ENCODE data around the gene TTC7B. TPM values are rescaled to one million over a fixed set of nuclear protein-coding genes. Genes with fewer than 3 reads are reported as not detected.

The TTC7B gene
- total and polyA plus RNA-seq, 9 of the 15 experiments (the other 6 are each of a cell fraction or from before 2014, with no cell fraction given) = 2.2 to 77.2 (median 36.7) TPM

- H3K79me2 ChIP-seq (ENCODE audit: control insufficient read depth, insufficient read depth, low read length) = peaks cover 7% of the 10 kb centered on the region; the same call in 2 of the 3 replicates
- H3K9ac ChIP-seq (ENCODE audit: insufficient read depth in 1 of 2, low read depth in 2 of 2, low read length in 2 of 2) = no peak overlapping the region
- H3K27ac ChIP-seq (ENCODE audit: extremely low read depth, low read depth, low read length) = no peak overlapping the region
- no peak overlapping the region for H2AFZ ChIP-seq (ENCODE audit: low read depth, low read length)
- ATAC-seq (no peak), DNase-seq (ENCODE audit: extremely low read depth in 1 of 4, low spot score in 3 of 4) (no peak), FAIRE-seq (no peak)
- CTCF ChIA-PET (ENCODE audit: low intra/inter-chr PET ratio) = no interaction called here
- no peak overlapping the region for H3K4me3 ChIP-seq
- 100% methylated on average over 1 of the region's 3 CpGs for WGBS (ENCODE audit: insufficient coverage, low coverage, missing lambda C conversion rate)
- H3K4me1 ChIP-seq (replicated peaks in 1 of 2; ENCODE audit: control insufficient read depth in 2 of 2, insufficient read depth in 2 of 2, low read length in 2 of 2) = peaks cover 3 to 4% of the 10 kb centered on the region in 2 experiments; a peak in 4 of 5 replicates
- H3K27me3 ChIP-seq (ENCODE audit: control insufficient read depth in 2 of 2, insufficient read depth in 2 of 2, low read length in 2 of 2) = no peaks in the 10 kb centered on the region
- intact Hi-C loops (cut with micrococcal nuclease) (no loop called here), in situ Hi-C loops (cut with MboI) (no loop called here)
- H3K36me3 ChIP-seq (ENCODE audit: control insufficient read depth, insufficient read depth, low read length) = peaks cover 2% of the 10 kb centered on the region; the same call in 1 of the 3 replicates
- H3K4me2 ChIP-seq (ENCODE audit: insufficient read depth, low read length) = no peak overlapping the region
- BruUV-seq (replicated peaks) = no TSS peak
- POLR2A ChIA-PET = interaction anchor here (0.6 kb wide), 1 partner anchor 342 kb away, joined by 3 read pairs; no protein-coding TSS in a partner anchor
- no peaks in the 10 kb centered on the region for H4K20me1 ChIP-seq (replicated peaks; ENCODE audit: control insufficient read depth, insufficient read depth, low read length)
- H3K9me1 ChIP-seq (ENCODE audit: control insufficient read depth, insufficient read depth, low read length) = no peaks in the 10 kb centered on the region
- H3K9me3 ChIP-seq (replicated peaks; ENCODE audit: control insufficient read depth, insufficient read depth, low read depth, low read length) = peaks cover 4% of the 10 kb centered on the region; the same call in 1 of the 2 replicates
- TF ChIP-seq ZKSCAN1 (IDR thresholded peaks at IDR 0.05; ENCODE audit: low read depth, low read length) (no peak), KLF16 (IDR thresholded peaks at IDR 0.05) (no peak), ZBTB40 (IDR thresholded peaks at IDR 0.05) (no peak), ZBTB40 (CRISPR knock-in tag; IDR thresholded peaks at IDR 0.05) (no peak), ZNF561 (CRISPR knock-in tag; conservative IDR thresholded peaks at IDR 0.05) (no peak), GATAD2A (IDR thresholded peaks at IDR 0.05) (no peak), CREB5 (CRISPR knock-in tag; IDR thresholded peaks at IDR 0.05) (no peak), PURB (CRISPR knock-in tag; IDR thresholded peaks at IDR 0.05; ENCODE audit: low read depth) (no peak), CCAR2 (IDR thresholded peaks at IDR 0.05; ENCODE audit: low read depth, low read length) (no peak), DLX4 (CRISPR knock-in tag; IDR thresholded peaks at IDR 0.05) (no peak), CC2D1A (IDR thresholded peaks at IDR 0.05) (no peak)
Measured at GRCh38 chr14:90753456-90754005, 62.7 kb downstream of the TTC7B start.

Data from K562 (cell line).